HuH-7.5 (cell line): ENCODE data around the gene TMEM175.

Source experiments
- DNase-seq: peaks from one replicate; pipeline ENCODE4 v3.0.0; 2011; ENCODE audit warnings: low spot score

TMEM175 gene

DNA sequence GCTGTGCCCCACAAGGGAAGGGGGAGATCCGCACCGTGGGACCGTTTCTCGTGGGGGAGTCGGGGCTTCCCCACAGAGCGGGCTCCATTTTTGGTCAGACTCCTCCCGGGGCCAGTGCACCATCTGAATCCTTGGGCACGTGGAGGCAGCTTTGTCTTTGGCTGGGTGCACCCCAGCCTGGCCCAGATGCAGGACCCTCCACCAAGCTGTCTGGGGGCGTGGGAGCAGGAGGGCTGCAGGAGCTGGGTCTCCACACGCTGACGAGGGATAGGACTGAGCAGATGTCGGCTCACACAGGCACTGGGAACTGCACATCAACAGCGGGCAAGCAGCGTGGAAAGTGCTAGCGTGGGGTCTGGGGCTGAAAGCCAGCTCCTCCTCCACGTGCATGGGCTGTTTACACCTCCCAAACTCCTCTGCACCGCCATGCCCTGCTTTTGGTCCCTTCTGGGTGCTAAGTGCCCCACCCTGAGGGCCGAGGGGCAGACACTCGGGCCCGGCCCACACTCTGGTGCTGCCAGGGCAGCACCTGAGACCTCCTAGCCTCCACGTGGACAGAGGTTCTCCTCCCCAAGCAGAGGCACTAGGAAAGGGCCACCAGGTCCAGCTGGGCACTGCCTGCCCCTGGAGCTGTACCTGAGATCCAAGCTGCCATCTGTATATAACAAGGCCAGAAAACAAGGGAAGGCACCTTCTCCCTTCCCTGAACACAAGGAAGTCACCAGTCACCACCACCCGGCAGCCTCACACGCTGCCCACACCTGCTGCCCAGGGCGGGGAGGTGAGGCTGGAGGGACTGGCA lies 27.3 kb downstream of the TMEM175 start:
- no peak for DNase-seq

DNA sequence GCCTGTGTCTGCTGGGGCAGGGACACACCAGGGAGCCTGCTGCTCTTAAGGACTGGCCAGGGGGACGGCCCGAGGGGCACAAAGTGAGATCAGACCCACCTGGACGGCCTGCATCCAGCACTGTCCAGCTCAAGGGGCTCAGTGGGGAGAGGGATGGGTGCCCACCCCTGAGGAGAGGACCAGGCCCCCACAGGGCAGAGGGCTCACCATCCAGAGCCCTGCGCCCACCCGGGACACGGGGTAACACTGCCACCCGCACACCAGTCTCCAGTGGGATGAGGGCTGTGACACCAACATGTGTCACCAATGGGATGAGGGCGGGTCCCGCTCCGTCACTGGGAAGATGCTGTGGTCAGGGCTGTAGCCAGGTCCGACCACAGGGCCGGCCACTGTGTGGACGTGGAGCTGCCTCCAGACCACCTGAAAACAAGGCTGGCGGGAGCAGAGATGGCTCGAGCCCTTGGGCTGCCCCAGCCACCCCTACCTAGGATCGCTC lies 27.9 kb downstream of the TMEM175 start:
- DNase-seq, result no peak

DNA sequence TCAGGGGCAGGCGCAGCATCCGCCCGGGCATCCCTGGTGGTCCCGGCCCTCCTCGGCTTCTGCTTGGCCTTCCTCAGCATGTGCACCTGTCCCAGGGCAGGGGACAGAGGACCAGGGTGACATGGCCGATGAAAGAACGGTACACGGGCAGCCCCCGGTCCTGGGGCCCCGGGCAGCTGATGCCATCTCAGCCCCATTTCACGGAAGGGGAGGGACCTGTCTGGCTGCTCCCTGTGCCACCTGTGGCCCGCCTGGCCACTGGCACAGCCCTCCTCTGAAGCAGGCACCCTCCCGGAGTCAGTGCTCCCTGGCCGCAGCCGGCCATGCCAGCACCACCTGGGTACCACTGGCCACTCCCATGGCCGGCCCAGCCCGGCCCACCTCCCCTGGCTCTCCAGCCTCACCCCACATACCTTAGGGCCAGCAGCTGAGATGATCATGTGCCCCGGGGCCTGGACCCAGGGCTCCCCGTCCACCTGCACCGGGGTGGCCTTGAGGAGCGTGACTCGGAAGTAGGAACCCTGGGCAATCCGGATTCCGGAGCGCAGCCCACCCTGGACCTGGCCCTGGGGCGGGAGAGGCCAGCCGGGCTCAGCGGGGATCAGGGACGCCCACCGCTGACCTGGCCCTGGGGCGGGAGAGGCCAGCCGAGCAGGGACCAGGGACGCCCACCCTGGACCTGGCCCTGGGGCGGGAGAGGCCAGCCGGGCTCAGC lies 28.5 kb downstream of the TMEM175 start:
- DNase-seq, result no peak

DNA sequence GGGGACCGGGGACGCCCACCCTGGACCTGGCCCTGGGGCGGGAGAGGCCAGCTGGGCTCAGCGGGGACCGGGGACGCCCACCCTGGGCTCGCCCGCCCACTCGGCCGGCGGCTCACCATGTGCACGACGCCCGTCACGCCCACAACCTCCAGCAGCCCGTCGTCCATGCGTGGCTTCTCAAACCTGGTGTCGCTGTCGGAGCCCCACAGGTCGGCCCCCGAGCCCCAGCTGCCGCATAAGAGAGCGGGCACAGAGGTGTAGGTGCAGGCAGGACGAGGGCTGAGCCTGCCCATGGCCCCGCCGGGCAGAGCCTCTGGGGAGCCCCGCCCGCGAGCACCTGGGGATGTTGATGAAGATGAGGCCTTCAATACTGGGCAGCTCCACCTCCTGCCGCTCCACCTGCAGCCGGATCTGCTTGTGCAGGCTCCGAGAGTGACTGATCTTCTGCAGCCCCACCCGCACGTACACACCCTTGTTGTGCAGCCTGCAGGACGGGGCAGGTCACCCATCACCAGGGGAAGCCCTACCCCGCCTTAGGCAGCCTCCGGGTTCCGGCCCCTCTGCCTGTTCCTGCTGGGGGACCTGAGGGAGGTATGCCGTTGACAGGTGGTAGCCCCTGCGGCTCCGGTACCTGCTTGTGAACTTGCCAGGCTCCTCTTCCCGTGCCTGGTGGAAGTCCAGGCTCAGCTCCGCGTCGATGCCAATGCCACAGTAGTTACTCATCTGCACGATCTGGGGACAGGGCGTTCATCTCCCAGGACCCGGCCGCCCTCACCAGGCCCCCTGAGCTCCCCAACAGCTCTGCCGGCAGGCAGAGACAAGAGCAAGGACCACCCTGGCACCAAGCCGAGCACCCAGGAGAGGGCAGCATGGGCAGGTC lies 29.3 kb downstream of the TMEM175 start:
- DNase-seq, result no peak

DNA sequence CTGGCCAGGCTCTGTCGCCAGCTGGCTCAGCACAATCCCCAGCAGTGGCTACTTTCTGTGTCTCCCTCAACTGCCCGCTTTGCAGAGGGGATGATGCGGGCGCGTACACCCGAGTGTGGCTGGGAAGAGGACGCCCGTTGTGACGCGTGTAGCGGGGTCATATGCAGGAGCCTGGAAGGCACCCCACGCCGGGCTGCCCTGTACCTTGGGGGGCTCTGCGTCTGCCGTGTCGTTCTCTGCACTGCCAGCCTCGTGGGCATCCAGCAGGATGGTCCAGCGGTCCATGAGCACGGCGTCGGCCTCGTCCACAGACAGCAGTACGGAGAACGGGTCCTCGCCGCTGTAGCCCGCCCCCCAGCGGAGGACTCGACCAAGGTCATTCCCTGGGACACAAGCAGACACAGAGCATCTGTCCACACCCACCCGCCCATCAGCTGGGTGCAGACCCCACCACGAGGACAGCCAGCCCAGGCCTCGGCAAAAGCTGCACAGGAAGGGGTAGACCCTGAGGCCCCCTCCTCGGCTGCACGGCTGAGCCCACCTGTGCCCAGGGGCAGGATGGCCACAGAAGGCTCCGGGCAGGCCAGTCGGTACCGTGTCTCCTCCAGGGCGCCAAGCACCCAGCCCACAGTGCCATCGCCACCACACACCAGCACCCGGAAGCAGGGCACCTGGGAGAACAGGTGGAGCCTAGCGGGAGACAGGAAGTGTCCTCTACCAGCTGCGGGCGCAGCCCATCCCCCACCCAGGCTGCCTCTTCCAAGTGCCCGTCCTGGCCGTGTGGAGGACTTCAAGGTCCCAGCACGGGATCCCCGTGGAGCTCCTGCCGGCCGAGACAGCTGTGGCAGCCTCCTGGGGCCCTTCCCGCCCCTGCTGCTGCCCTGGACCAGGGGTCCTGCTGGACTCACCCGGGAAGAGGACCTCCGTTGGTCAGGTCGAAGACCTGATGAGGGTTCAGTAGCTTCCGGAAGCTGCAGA lies 30.3 kb downstream of the TMEM175 start:
- no peak for DNase-seq

DNA sequence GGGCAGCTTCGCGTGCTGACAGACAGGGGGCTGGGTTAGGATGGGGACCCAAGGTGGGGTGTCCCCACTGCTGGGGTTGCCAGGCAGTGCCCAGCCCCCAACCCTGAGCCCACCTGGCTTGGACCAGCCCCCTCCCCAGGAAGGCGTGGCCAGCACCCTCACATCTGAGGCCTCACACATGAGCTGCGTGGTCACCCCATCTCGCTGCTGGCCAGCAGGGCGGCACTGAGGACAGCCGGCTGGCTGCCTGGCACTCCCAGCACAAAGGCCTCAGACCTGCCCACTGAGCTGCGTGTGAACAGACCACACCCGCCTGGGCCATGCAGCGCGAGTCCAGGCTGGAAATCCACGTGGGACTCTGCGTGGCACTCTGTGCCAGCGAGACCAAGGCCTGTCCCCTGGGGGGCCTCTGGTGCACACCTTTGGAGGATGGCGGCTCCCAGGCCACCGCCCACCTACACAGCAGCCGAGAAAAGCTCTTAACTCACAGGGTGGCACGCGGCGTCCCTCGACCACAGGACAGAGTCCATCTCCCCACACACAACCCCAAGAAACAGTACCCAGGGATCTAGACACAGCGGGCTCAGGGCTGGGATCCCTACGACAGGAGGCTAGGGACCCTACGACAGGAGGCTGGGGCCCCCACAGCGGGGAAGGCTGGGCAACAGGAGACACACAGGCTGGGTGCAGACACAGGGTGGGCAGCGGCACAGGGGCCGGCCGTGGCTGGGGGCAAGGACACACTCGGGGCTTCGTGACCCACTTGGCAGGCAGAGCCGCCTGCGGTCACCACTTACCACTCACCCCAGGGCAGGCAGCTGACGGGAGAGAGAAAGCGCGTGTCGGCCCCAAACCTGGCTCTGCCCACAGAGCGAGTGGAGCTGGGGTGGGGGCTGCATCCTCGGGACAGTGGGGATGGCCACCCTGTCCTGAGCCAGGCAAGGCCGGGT lies 31.3 kb downstream of the TMEM175 start:
- DNase-seq, result no peak

DNA sequence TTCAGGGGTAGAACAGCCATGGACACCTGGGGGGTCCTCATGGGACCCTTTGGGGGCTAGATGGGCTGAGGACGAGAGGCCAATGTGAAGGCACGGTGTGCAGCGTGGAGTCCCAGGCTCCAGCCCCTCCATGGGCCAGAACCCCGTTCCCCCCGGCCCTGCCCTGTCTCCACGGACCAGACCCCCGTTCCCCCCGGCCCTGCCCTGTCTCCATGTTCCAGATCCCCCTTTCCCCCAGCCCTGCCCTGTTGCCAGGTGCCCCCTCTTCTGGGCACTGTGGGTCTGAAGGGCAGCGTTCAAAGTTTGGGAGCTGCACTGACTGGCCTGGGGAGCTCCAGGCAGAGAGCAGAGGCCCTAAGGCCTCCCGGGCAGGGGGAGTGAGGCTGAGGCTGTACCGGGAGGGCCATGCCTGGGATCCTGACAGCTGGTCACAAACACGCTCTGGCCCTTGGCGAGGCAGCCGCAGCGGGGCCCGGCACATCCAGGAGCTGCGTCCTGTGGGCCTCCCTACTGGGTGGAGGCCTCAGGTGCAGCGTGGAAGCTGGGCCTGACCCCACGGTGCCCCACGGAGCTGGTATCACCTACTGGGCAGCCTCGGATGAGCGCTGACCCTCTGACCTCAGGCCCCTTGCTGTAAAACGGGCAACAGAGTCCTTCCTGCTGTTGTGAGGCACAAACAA lies 32.2 kb downstream of the TMEM175 start:
- DNase-seq, result no peak

DNA sequence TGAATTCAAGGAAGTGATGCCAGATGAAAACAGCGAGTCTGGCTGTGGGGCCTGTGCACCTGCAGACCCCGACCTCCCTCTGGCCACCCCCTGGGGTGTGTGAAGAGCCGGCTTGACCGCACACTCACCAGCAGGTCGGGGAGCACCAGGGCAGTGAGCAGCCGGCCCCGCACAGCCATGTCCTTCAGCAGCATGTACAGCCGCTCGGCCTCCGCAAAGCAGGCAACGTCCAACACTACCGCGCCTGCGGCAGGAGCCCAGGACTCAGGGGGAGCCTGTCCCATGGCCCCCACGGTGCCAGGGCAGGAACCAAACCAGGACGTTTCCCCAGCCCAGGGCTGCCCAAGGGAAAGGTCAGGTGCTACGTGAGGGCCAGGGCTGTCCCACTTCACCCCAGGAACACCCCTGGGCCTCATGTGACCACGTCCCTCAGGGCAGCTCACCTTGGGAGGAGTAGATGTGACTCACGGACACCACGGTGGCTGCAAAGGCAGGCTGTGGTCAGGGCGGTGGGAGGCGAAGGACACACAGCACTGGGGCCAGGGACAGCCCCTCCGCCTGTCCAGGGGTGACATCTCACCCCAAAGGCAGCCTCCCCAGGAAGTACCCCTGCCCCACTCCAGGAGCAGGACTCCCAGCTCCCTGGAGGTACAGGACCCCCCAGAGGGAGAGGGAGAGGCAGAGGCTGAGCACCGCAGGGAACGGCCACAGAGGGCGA lies 32.9 kb downstream of the TMEM175 start:
- DNase-seq, result no peak

DNA sequence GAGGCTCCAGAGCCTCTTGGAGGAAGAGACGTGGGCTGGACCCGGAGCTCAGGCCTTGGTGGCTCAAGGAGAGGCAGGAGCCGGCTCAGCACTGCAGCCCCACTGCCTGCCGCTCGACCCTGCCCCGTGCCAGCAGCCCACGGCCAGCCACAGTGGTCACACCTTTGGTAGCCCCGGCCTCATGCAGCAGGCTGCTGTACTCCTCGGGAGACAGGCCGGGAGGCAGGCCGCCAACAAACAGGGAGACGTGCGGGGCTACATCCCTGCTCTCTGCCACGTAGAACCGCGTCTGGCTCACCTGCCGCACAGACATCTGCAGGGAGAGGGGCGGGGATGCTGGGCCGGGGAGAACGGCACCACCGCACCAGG lies 33.5 kb downstream of the TMEM175 start:
- DNase-seq, result no peak

DNA sequence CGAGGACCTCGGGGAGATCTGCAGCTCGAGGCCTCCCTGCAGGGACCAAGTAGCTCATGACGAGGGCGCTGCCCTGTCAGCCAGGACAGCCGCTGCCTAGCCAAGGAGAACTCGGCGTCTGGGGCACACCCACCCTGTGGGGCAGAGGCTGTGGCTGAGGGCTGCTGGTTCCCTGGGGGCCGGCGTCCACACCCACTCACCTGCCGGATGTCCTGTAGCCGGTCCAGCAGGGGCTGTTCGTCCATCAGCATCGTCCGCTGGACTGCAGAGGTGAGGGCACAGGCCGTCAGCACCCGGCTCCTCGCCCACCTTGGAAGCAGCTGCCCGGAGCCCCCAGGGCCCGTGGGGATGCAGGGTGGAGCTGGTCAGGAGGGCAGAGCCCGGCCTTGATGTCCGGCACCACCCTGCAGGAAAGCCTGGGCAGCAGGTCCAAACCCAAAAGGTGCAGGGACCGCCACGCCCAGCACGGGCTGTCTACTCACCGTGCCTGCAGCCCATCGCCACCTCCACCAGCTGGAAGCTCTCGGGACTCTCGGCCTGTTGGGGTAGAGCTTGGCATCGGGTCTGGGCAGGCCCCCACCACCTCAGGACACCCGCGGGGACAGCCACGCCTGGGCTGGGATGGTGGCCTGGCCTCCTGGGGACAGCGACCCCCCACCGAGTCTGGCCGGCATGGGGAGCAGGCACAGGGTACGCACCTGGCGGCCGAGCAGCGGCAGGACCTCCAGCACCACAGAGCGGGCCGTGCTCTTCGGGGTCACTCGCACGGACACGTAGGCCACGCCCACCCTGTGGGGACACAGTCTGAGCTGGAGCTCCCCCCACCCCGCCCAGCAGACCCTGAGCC lies 34.2 kb downstream of the TMEM175 start:
- no peak for DNase-seq

DNA sequence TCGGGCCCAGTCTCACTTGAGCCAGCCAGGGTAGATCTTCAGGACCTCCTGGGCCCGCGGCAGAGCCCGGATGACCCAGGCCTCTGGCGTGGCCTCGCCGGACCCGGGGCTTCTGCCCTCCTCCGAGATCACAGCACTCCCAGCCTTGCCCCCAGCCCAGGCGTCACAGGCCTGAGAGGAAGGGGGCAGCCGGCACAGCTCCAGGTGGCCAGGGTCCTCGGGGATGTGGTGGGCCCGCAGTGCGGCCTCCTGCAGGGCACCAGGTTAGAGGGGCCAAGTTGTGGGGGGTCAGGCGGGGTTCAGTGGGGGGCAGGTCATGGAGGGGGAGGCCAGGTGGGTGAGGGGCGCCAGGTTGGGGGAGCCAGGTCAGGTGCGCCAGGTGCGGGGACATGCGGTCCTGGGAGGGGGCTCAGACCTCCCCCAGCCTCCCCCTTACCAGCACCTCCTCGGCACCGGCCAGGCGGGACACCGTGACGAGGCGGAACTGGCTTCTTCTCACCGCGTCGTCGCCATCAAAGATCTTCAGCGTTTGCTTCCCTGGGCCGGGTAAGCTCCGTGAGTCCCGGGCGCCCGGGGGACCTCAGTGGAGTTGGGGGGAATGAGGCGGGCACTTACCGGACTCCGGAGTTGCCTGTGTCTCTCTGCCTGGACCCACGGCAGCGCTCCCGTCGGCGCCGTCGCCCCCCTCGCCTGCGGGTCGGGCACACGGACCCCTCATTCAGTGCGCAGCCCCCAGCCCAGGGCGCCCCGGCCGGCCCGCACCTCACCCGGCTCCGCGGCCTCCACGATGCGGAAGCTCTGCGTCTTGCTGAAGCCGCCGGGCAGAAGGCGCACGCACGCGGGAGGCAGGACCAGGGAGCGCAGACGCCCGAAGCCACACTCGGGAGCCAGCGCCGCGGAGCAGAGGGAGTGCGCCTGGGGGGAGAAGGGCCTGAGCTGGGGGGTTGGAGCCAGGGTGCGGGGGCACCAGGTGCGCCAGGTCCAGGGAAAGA lies 35.1 kb downstream of the TMEM175 start:
- no peak for DNase-seq

DNA sequence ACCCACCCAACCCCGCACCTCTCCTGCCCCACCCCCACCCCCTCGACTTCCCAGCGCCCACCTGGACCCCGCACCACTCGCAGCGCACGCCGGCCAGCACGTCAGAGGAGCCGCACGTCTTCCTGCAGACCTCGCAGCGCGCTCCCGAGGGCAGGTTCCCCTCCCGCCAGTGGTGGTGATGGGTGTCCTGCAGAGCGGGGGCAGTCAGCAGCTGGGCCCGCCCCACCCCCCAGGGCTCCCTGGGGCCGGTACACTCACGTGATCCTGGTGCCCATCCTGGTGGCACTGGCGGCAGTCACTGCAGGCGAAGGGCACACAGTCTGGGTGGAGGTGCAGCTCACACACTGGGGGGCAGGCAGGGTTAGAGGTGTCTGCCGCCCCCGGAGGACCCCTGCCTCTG lies 36.0 kb downstream of the TMEM175 start:
- no peak for DNase-seq

DNA sequence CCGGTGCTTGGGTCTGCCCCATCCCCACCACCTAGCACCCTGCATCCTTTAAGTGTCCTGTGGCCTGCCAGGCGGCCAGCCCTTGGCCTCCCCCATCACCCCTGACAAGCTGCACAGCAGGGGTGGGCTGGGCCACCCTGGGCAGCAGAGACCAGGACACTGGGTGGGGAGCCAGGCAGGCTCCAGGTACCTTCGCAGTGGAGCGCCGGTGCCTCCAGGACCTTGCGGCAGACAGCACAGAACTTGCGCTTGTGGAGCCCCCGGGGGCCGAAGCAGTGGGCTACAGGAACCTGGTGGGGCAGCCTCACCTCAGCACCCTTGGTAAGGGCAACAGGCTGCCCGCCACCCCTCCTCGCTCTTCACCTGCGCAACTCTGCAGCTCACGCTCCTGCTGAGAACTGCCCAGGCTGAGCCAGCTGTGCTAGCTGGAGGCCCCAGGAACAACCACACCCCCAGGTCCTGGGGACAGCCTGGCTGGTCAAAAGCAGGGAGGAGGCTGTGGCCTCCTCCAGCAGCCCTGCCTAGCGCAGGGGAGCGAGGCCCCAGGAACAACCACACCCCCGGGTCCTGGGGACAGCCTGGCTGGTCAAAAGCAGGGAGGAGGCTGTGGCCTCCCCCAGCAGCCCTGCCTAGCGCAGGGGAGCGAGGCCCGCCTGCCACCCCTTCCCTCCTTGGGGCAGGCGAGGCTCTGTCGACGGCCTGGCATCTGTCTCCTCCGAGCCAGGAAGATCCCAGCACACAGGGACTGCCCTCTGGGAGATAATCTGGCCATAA lies 36.5 kb downstream of the TMEM175 start:
- DNase-seq, result no peak

DNA sequence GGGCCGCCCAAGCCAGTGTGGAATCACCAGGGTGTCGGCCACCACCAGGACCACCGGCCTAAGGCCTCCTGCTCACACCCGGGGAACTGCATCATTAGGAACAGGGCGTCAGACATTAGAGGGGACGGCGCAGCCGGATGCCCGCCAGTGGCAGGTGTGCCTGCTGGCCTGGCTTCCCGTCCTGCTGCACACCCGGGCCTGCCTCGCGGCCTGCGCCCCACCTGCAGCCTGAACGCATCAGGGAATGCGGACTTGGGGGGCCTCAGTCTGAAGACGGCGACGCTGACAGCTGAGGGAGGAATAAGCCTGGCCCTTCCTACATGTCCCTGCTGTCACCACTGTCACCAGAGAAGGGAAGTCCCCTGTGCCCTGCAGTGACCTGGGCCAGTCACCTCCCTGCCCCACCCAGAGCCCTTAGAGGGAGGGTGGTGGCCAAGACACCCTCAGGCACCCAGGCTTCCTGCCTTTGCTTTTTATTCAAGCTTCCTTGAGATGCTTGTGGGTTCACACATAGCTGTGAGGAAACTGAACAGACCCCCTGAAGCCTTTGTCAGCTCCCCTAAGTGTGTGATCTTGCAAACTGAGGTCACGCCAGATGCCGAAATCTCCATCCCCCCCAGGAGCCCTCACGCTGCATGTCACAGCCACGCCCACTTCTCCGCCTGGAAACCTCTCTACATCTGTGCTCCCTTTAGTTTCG lies 37.9 kb downstream of the TMEM175 start:
- DNase-seq, result no peak

DNA sequence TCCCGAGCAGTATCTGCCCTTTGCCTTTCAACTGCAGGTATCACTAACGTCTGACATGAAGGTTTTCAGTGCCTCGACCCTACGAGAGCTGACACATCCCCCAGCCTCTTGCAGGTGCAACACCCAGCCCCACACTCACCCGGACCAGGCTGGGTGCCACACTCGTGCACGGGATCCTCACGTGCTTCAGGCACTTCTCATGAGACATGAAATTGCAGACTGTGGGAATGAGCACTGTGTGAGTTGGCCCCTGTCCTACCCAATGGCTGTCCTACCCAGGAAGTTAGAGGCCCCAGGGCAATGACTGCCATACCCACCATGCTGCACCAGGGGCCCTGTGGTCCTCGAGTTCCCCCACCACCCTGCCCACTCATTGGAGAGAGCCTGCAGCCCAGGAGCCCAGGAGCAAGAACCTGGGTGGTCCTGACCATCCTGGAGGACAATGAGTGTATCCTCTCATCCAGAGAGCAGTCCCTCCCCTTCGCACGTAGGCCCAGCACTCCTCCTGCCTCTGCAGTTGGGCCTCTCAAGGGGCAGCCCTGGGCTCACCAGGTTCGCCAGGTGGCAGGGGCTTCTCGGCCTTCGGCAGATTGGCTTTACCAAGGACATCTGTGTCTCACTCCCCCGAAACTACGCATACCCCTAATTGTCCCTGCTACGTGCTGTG lies 38.7 kb downstream of the TMEM175 start:
- no peak for DNase-seq
